Neural progenitor cell (in vitro differentiated cells): ENCODE measurements around the gene TBRG4. TPM values are rescaled to one million over a fixed set of nuclear protein-coding genes. Genes with fewer than 3 reads are reported as not detected.

Source experiments
- DNase-seq: peaks from one replicate; pipeline ENCODE4 v3.0.0-alpha.2; 2016; ENCODE audit warnings: low spot score
- H2AFZ ChIP-seq: fragments of 200-600 bp; sonication (generic); replicated peaks from 2 replicates; pipeline ENCODE4 v1.6.1; 2016; ENCODE audit warnings: antibody characterized with exemption
- H3F3A ChIP-seq: fragments of 200-600 bp; sonication (generic); 2 replicates; pipeline ENCODE4 v1.6.1; 2016; ENCODE audit warnings: antibody characterized with exemption, low read depth
- H3K27ac ChIP-seq: fragments of 200-600 bp; sonication (generic); 2 replicates; pipeline ENCODE4 v1.5.1; 2016; ENCODE audit warnings: mild to moderate bottlenecking
- H3K27me3 ChIP-seq: fragments of 200-600 bp; sonication (generic); 2 replicates; pipeline ENCODE4 v1.6.1; 2016; ENCODE audit warnings: mild to moderate bottlenecking, moderate library complexity
- H3K36me3 ChIP-seq: fragments of 200-600 bp; sonication (generic); 2 replicates; pipeline ENCODE4 v1.5.1; 2016
- H3K4me1 ChIP-seq: fragments of 200-600 bp; sonication (generic); 2 replicates; pipeline ENCODE4 v1.6.1; 2016; ENCODE audit warnings: mixed run types
- H3K4me2 ChIP-seq: fragments of 200-600 bp; sonication (generic); 2 replicates; pipeline ENCODE4 v1.6.1; 2016
- H3K4me3 ChIP-seq: fragments of 200-600 bp; sonication (generic); 2 replicates; pipeline ENCODE4 v1.5.1; 2016
- H3K79me2 ChIP-seq: fragments of 200-600 bp; sonication (generic); 2 replicates; pipeline ENCODE4 v1.6.1; 2016; ENCODE audit warnings: low read depth
- H3K9ac ChIP-seq: fragments of 200-600 bp; sonication (generic); 2 replicates; pipeline ENCODE4 v1.6.1; 2016
- H3K9me3 ChIP-seq: fragments of 200-600 bp; sonication (generic); 2 replicates; pipeline ENCODE4 v1.5.1; 2016; ENCODE audit warnings: low read depth
- H4K20me1 ChIP-seq: fragments of 200-600 bp; sonication (generic); 2 replicates; pipeline ENCODE4 v1.6.1; 2016; ENCODE audit warnings: low read depth
- H3K27ac Mint-ChIP-seq: 3 replicates; pipeline ENCODE4 v1.8.0; 2021; ENCODE audit warnings: mixed read lengths
- H3K27me3 Mint-ChIP-seq: 2 replicates; pipeline ENCODE4 v1.8.0; 2022; ENCODE audit warnings: low read depth, mild to moderate bottlenecking, inconsistent platforms, moderate library complexity, mixed read lengths; ENCODE audit not compliant: insufficient read depth
- H3K36me3 Mint-ChIP-seq: 3 replicates; pipeline ENCODE4 v1.8.0; 2021; ENCODE audit warnings: mixed read lengths
- H3K4me1 Mint-ChIP-seq: 3 replicates; pipeline ENCODE4 v1.8.0; 2021; ENCODE audit warnings: mixed read lengths
- H3K4me3 Mint-ChIP-seq: 3 replicates; pipeline ENCODE4 v1.8.0; 2021; ENCODE audit warnings: mild to moderate bottlenecking, moderate library complexity, mixed read lengths
- H3K9me3 Mint-ChIP-seq: 3 replicates; pipeline ENCODE4 v1.8.0; 2020; ENCODE audit warnings: mixed read lengths
- EZH2 ChIP-seq: fragments of 200-600 bp; sonication (generic); IDR thresholded peaks from 2 replicates; pipeline ENCODE4 v1.6.1; 2017; ENCODE audit warnings: antibody characterized with exemption, mild to moderate bottlenecking, moderate library complexity
- EZH2phosphoT487 ChIP-seq: fragments of 200-600 bp; sonication (generic); IDR thresholded peaks from 2 replicates; pipeline ENCODE4 v1.6.1; 2017; ENCODE audit warnings: antibody characterized with exemption
- total RNA-seq: library from RNA; depleted of rRNA; stranded (reverse); fragments of >200 nt; gene quantifications from 2 replicates; pipeline ENCODE4 v1.2.3, GENCODE V29; 2015; ENCODE audit warnings: low replicate concordance
- TF ChIP-seq, protein P1 (sequence below): fragments of 200-600 bp; sonication (generic); IDR thresholded peaks from 2 replicates; pipeline ENCODE4 v1.5.1; 2017; ENCODE audit warnings: antibody characterized with exemption, mild to moderate bottlenecking

Gene TBRG4
- total RNA-seq, 1 donor from 2014 or later = 32.2 TPM

DNA sequence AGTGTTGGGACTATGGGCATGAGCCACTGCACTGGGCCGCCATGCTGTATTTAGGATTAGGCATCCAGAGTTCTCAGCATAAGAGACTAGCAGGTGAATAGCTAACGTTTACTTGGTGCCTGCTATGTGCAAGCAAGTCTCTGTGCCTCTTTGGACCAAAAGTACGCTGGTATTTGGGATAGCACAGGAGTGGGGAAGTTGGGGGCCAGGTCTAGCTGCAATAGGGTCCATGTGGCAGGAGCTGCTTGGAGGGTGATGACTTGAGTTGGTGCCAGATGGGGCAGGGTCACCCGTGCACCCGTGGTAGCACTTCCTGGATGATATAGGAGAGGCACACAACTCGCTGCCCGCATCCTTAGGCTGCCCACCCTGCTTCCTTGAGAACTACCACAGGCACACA is 45.1 kb downstream of the TBRG4 start:
- peaks cover 8% of the 10 kb centered on the region for H4K20me1 ChIP-seq
- H3K36me3 ChIP-seq = no peaks in the 10 kb centered on the region
- H3K4me3 ChIP-seq = no peak overlapping the region
- H3K27me3 Mint-ChIP-seq = peaks cover 2% of the 10 kb centered on the region
- no peaks in the 10 kb centered on the region for H3K9me3 Mint-ChIP-seq
- no peak overlapping the region for H2AFZ ChIP-seq
- H3K36me3 Mint-ChIP-seq = peaks cover 11% of the 10 kb centered on the region
- no peaks in the 10 kb centered on the region for H3K4me1 Mint-ChIP-seq
- peaks cover 7% of the 10 kb centered on the region for H3K79me2 ChIP-seq
- no peak overlapping the region for H3K27ac ChIP-seq
- H3K9me3 ChIP-seq = no peaks in the 10 kb centered on the region
- TF ChIP-seq, protein P1, sequence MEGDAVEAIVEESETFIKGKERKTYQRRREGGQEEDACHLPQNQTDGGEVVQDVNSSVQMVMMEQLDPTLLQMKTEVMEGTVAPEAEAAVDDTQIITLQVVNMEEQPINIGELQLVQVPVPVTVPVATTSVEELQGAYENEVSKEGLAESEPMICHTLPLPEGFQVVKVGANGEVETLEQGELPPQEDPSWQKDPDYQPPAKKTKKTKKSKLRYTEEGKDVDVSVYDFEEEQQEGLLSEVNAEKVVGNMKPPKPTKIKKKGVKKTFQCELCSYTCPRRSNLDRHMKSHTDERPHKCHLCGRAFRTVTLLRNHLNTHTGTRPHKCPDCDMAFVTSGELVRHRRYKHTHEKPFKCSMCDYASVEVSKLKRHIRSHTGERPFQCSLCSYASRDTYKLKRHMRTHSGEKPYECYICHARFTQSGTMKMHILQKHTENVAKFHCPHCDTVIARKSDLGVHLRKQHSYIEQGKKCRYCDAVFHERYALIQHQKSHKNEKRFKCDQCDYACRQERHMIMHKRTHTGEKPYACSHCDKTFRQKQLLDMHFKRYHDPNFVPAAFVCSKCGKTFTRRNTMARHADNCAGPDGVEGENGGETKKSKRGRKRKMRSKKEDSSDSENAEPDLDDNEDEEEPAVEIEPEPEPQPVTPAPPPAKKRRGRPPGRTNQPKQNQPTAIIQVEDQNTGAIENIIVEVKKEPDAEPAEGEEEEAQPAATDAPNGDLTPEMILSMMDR = no peak
- TF ChIP-seq EZH2phosphoT487 (no peak), EZH2 (no peak)
- H3K4me2 ChIP-seq = no peak overlapping the region
- no peaks in the 10 kb centered on the region for H3K27me3 ChIP-seq
- no peak overlapping the region for H3K9ac ChIP-seq
- no peak overlapping the region for H3K4me3 Mint-ChIP-seq
- no peaks in the 10 kb centered on the region for H3K4me1 ChIP-seq
- no peaks in the 10 kb centered on the region for H3F3A ChIP-seq
- no peak for DNase-seq
- no peak overlapping the region for H3K27ac Mint-ChIP-seq

DNA sequence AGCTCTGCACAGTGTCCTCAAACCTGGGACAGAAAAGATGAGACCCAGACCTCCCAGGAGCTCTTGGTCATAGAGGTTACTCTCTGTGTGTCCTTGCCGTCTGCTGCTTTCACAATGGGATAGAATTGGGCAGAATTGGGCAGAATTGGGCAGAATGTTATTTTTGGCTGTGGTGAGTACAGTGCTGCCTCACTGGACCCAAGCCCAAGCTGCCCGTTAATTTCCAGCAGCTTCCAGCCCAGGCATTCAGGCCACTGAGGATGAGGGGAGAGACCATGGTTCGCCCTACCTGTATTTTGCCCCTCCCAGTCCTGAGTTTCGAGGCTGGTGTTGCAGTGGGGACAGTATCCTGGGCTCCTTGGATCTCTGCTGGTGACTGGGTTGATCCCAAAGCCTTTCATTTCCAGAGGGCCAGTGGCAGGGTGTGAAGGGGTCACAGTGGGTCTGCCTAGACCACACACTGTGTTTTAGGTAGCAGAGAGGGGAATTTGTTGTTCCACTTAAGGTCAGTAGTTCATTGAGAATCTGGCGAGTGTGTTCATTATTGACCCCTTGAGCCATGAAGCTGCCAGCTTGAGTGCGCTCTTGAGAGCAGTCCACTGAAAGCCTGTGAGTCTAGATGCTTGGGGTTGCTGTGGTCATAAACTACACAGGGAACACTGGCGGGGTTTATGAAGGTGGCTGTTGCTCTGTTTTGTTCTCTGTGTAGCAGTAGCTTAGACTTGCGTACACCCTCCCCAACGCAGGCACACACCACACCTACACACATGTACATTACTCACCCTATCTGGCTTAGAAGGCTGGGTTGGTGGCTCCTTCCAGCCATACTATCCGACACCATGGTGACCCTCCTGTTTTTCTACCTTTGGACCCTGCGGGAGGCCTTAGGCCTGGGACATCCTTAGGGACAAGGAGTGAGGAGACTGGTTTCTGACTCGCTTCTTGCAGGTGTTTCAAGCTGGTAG is 46.2 kb downstream of the TBRG4 start:
- H3K36me3 Mint-ChIP-seq = peaks cover 11% of the 10 kb centered on the region
- H3K27me3 ChIP-seq = no peaks in the 10 kb centered on the region
- no peak overlapping the region for H3K27ac ChIP-seq
- H3K4me3 Mint-ChIP-seq = no peak overlapping the region
- H3K27me3 Mint-ChIP-seq = peaks cover 2% of the 10 kb centered on the region
- no peak overlapping the region for H3K9ac ChIP-seq
- no peaks in the 10 kb centered on the region for H3F3A ChIP-seq
- no peaks in the 10 kb centered on the region for H3K9me3 ChIP-seq
- H3K4me1 Mint-ChIP-seq = no peaks in the 10 kb centered on the region
- H3K9me3 Mint-ChIP-seq = no peaks in the 10 kb centered on the region
- peaks cover 14% of the 10 kb centered on the region for H4K20me1 ChIP-seq
- peaks cover 14% of the 10 kb centered on the region for H3K79me2 ChIP-seq
- no peak overlapping the region for H3K4me3 ChIP-seq
- H3K4me1 ChIP-seq = no peaks in the 10 kb centered on the region
- no peak for TF ChIP-seq EZH2
- H3K36me3 ChIP-seq = no peaks in the 10 kb centered on the region
- DNase-seq = no peak
- H3K4me2 ChIP-seq = no peak overlapping the region
- H3K27ac Mint-ChIP-seq = no peak overlapping the region
- no peak overlapping the region for H2AFZ ChIP-seq

DNA sequence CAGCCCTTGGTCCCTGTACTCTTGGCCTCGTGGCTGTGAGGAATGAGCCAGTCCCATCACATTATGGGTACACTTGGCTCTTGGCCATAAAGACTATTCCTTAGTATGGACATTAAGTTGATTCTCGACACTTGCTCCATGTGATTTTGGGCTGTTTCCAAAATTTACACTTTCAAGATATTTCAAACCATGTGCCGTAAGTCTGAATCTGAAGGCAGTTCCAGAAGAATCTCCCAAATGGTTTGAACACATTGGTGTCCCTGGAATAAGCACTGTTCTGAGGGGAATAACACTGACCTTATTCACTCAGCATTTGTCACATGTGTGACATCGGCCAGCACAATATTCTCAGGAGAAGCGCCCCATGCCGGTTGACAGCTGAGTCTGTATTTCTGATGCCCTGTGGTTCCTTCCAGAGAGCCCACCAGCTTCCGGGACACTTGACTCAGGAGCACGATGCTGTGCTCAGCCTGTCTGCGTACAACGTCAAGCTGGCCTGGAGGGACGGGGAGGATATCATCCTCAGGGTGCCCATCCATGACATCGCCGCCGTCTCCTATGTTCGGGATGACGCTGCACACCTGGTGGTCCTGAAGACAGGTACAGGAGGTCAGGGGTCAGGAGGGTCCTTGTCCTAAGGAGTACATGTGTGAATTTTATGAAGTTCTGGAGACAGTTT is 47.3 kb downstream of the TBRG4 start:
- Histone ChIP-seq H3K27me3 (no peaks in the 10 kb centered on the region), H3K4me1 (no peaks in the 10 kb centered on the region), H2AFZ (no peak overlapping the region), H3K27ac (no peak overlapping the region), H3K79me2 (peaks cover 18% of the 10 kb centered on the region), H3K4me3 (no peak overlapping the region), H3K36me3 (no peaks in the 10 kb centered on the region), H3F3A (no peaks in the 10 kb centered on the region), H3K9ac (no peak overlapping the region), H4K20me1 (peaks cover 14% of the 10 kb centered on the region), H3K4me2 (no peak overlapping the region), H3K9me3 (no peaks in the 10 kb centered on the region)
- Mint-ChIP-seq H3K27ac (no peak overlapping the region), H3K4me3 (no peak overlapping the region), H3K36me3 (peaks cover 11% of the 10 kb centered on the region), H3K4me1 (no peaks in the 10 kb centered on the region), H3K27me3 (peaks cover 2% of the 10 kb centered on the region), H3K9me3 (no peaks in the 10 kb centered on the region)
- TF ChIP-seq, protein P1 = no peak
- no peak for TF ChIP-seq EZH2phosphoT487
- TF ChIP-seq EZH2 = no peak
- no peak for DNase-seq
